Esophagus squamous epithelium (tissue), 5 donors: ENCODE data around the gene JMJD6. TPM values are rescaled to one million over a fixed set of nuclear protein-coding genes. Genes with fewer than 3 reads are reported as not detected.

Source experiments
- DNase-seq: peaks from one replicate; lab custom pipeline; 2025; lab: John Stamatoyannopoulos, UW
- H3K27ac ChIP-seq, 4 donors: fragments of 200-600 bp; sonication (generic); one replicate each; pipeline ENCODE4 v1.5.1; 2016 to 2019; ENCODE audit warnings: mild to moderate bottlenecking in 1 of 4
- H3K27me3 ChIP-seq, 4 donors: fragments of 200-600 bp; sonication (generic); 1 replicate in 3 of 4; 2 replicates in 1 of 4; pipeline versions ENCODE4 v1.5.1 to v1.6.0; 2017 to 2021; ENCODE audit warnings: antibody characterized with exemption in 1 of 4
- H3K36me3 ChIP-seq, 3 donors: fragments of 200-600 bp; sonication (generic); one replicate each; pipeline ENCODE4 v1.5.1; 2016 to 2019
- H3K4me1 ChIP-seq, 3 donors: fragments of 200-600 bp; sonication (generic); one replicate each; pipeline ENCODE4 v1.5.1; 2017 to 2019
- H3K4me3 ChIP-seq, 4 donors: fragments of 200-600 bp; sonication (generic); 1 replicate in 3 of 4; 2 replicates in 1 of 4; pipeline ENCODE4 v1.5.1; 2016 to 2019; ENCODE audit warnings: mild to moderate bottlenecking in 2 of 4, moderate library complexity in 1 of 4
- H3K9me3 ChIP-seq, 3 donors: fragments of 200-600 bp; sonication (generic); one replicate each; pipeline ENCODE4 v1.5.1; 2016 to 2019
- POLR2A ChIP-seq, 4 donors: fragments of 450-650 bp; IDR thresholded peaks; one replicate each; pipeline ENCODE4 v1.6.1; 2017; ENCODE audit warnings: antibody characterized with exemption in 4 of 4, mild to moderate bottlenecking in 4 of 4, moderate library complexity in 3 of 4
- WGBS, 2 donors: methylation state at CpG; one replicate each; pipeline ENCODE4 v1.1.5; 2018; 5-methylcytosine and 5-hydroxymethylcytosine counted together
- intact Hi-C: fragments of 100-400 bp; cut with DNase I; formaldehyde crosslinking; loops from one replicate; pipeline ENCODE4 v1.15.0; 2022
- total RNA-seq, 4 donors: library from RNA; depleted of rRNA; stranded (reverse); fragments of >200 nt; gene quantifications; one replicate each; pipeline ENCODE4 v1.1.0, GENCODE V29; 2016
- TF ChIP-seq, protein P1 (sequence below), 6 experiments: fragments of 450-650 bp in 4 of 6; fragments of 200-600 bp in 2 of 6; sonication (generic) in 2 of 6; IDR thresholded peaks; one replicate each; pipeline ENCODE4 v1.5.1; 2016 to 2019; ENCODE audit warnings: antibody characterized with exemption in 6 of 6, mild to moderate bottlenecking in 4 of 6, moderate library complexity in 4 of 6
- donor health status: DM: yes; HTN: yes; CAD: no.

The JMJD6 gene
- total RNA-seq, result 10 to 100 TPM; 13.0 to 17.2 (median 16.7) TPM

DNA sequence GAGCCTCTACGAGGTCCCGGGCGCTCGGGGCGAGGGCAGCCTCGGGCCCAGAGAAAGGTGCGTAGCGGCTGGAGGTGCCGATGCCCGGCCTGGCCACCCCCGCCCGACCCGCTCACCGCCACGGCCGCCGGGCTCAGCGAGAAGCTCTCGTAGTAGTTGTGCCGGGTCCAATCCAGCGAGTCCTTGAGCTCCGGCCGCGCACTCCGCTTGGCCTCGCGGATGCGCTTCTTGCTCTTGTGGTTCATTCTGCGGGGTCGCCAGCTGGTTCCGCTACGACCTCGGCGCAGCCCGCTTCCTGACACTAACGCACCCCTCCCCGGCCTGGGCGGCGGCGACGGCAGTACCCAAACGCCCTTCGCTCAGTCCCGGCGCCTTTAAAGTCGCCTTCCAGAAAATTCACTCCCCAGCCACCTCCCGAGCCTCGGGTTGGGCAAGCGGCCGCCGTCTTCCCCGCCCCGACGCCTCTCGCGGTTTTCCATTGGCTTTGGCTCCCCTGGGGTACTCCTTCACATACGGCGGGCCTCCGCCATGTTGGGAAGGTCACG, at the start of gene JMJD6:
TSS of gene JMJD6 (minus strand) at position 376 of the 545 bp plus-strand sequence. CDS start at position 245, 131 bp downstream.
- H3K36me3 ChIP-seq, result peaks cover 9 to 60% (median 25%) of the 10 kb centered on the region in 3 donors
- no peaks in the 10 kb centered on the region for H3K9me3 ChIP-seq
- peaks cover 22 to 84% (median 37%) of the 10 kb centered on the region in 3 donors for H3K4me1 ChIP-seq
- TF ChIP-seq, protein P1, sequence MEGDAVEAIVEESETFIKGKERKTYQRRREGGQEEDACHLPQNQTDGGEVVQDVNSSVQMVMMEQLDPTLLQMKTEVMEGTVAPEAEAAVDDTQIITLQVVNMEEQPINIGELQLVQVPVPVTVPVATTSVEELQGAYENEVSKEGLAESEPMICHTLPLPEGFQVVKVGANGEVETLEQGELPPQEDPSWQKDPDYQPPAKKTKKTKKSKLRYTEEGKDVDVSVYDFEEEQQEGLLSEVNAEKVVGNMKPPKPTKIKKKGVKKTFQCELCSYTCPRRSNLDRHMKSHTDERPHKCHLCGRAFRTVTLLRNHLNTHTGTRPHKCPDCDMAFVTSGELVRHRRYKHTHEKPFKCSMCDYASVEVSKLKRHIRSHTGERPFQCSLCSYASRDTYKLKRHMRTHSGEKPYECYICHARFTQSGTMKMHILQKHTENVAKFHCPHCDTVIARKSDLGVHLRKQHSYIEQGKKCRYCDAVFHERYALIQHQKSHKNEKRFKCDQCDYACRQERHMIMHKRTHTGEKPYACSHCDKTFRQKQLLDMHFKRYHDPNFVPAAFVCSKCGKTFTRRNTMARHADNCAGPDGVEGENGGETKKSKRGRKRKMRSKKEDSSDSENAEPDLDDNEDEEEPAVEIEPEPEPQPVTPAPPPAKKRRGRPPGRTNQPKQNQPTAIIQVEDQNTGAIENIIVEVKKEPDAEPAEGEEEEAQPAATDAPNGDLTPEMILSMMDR (IDR thresholded peaks at IDR 0.05), result peak in 1 of 6 experiments; percentile 2
- peak in 3 of 4 donors; percentile 92 to 96 (median 95) for TF ChIP-seq POLR2A (IDR thresholded peaks at IDR 0.05)
- WGBS, 2 donors, result 0% methylated on average over 2 to 10 of the region's 60 CpGs
- peak within 1 kb of the TSS; percentile 74 to 94 (median 92) for H3K4me3 ChIP-seq
- peak within 1 kb of the TSS; percentile 97 to 100 (median 100) for H3K27ac ChIP-seq
- DNase-seq, result peak; percentile 75
- intact Hi-C loops, result no loop called here
- H3K27me3 ChIP-seq, result no peaks in the 10 kb centered on the region

DNA sequence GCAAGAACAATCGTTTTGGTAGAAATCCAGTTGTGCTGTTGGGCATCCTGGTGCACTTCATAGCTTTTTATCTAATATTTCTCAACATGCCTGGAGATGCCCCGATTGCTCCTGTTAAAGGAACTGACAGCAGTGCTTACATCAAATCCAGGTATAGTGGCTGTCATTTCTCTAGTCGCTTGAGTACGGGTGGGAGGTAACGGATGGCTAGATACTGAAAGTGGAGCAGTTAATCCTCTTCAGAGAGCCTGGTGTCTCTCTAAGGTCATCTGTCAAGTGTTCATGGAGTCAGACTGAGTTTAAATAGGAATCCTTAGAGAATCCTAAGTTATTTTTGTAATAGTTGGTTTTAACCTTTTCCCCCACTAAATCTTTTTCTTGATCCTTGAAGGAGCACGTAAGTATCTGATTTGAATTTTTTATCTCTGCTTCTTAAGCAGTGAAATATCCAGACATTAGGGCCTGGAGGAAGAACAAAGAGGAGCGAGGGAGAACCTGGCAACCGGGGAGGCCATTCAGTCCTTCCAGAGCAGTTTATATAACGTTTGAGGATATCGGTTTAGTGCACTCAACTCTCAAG, 48.7 kb upstream of the JMJD6 start:
- H3K9me3 ChIP-seq, result no peaks in the 10 kb centered on the region
- H3K27me3 ChIP-seq, result no peaks in the 10 kb centered on the region
- whole genome bisulfite sequencing, 2 donors, result 47 to 61% methylated on average over 10 of the region's 10 CpGs
- no peak for DNase-seq
- intact Hi-C loops, result no loop called here
- H3K27ac ChIP-seq, result peak overlapping the region in 2 of 4 donors; percentile 13 to 55
- peaks cover 7 to 76% (median 12%) of the 10 kb centered on the region in 3 donors for H3K36me3 ChIP-seq
- H3K4me3 ChIP-seq, result no peak overlapping the region
- peaks cover 0 to 27% (median 8%) of the 10 kb centered on the region in 3 donors for H3K4me1 ChIP-seq
- TF ChIP-seq POLR2A (IDR thresholded peaks at IDR 0.05), result no peak
- TF ChIP-seq, protein P1 (IDR thresholded peaks at IDR 0.05), result no peak

DNA sequence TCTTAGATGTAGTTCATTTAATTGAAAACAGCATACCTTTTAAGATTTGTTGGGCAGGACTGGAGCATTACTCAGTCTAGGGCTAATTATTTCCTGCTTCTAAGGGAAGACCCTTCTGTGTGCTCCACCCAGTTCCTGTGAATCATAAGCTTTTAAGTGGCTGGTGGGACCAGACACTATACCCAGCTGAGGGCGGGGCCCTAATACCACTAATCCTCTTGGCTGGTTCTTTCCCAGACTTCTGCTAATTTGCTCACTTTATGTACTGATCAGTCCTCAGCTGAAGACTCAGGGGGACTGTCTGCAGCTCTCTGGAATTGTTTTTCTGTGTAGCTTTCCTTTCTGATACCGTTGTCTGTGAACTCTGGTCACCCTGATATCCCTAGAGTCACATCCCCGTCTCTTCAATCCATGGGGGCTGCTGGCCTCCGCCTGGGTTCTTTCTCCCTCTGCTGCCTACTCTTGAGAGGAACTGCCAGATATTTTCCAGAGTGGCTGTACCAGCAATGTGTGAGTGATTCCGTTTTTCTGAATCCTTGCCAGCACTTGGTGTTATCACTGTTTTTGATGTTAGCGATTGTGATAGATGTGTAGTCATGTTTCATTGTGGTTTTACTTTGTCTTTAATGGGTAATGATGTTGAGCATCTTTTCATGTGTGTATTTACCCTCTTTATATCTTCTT, 46.6 kb upstream of the JMJD6 start:
- Histone ChIP-seq H3K27me3 (no peaks in the 10 kb centered on the region), H3K36me3 (peaks cover 8 to 79% (median 10%) of the 10 kb centered on the region in 3 donors), H3K4me1 (peaks cover 0 to 27% (median 8%) of the 10 kb centered on the region in 3 donors), H3K27ac (peak overlapping the region; percentile 61 to 84 (median 73)), H3K4me3 (peak overlapping the region in 1 of 4 donors; percentile 34), H3K9me3 (no peaks in the 10 kb centered on the region)
- TF ChIP-seq, protein P1 (IDR thresholded peaks at IDR 0.05), result no peak
- no peak for TF ChIP-seq POLR2A (IDR thresholded peaks at IDR 0.05)
- DNase-seq, result no peak
- 16 to 31% methylated on average over 6 of the region's 6 CpGs for WGBS, 2 donors
- intact Hi-C loops, result no loop called here

DNA sequence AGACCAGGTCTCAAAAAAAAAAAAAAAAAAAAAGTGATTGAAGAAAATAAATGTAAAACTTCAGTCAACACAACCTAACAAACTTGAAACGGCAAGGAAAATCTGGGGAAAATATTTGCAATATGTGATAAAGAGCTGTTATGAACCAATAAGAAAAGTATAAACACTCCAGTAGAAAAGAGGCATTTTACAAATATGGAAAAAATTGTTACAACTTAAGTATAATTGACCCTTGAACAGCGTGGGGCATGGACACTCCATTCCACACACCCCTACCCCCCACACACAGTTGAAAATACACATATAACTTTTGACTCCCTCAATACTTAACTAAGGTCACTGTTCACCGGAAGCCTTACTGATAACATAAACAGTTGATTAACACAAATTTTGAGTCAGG, 32.2 kb upstream of the JMJD6 start:
- DNase-seq, result no peak
- no peaks in the 10 kb centered on the region for H3K9me3 ChIP-seq
- intact Hi-C loops, result no loop called here
- H3K27ac ChIP-seq, result no peak overlapping the region
- peaks cover 0 to 66% (median 6%) of the 10 kb centered on the region in 3 donors for H3K36me3 ChIP-seq
- H3K4me3 ChIP-seq, result no peak overlapping the region
- H3K4me1 ChIP-seq, result peaks cover 0 to 12% (median 6%) of the 10 kb centered on the region in 3 donors
- WGBS, 2 donors, result 95 to 97% methylated on average over 3 of the region's 3 CpGs
- TF ChIP-seq, protein P1 (IDR thresholded peaks at IDR 0.05), result no peak
- no peak for TF ChIP-seq POLR2A (IDR thresholded peaks at IDR 0.05)
- H3K27me3 ChIP-seq, result no peaks in the 10 kb centered on the region

DNA sequence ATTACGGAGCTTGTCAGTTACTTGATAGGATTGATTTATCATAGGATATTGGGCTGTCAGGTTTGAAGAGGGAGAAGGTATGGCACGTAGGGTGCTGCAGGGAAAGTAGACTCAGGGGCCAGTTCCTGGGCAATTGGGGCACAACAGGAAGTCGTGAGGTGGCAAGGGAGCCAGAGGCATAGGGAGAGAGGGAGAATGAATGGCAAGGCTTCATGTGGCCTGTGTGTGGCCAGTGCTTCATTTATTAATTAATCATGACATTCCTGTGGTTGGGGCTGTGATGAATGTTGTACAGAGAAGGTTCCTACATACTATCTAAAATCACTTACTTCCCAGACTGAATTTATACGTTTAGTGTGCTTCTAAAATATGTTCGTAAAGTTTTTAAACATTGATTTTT, 30.9 kb upstream of the JMJD6 start:
- H3K4me1 ChIP-seq, result peaks cover 0 to 25% (median 6%) of the 10 kb centered on the region in 3 donors
- no peak for DNase-seq
- H3K27me3 ChIP-seq, result no peaks in the 10 kb centered on the region
- H3K36me3 ChIP-seq, result peaks cover 0 to 66% (median 6%) of the 10 kb centered on the region in 3 donors
- no peak overlapping the region for H3K4me3 ChIP-seq
- 91 to 96% methylated on average over 5 of the region's 5 CpGs for WGBS, 2 donors
- no peaks in the 10 kb centered on the region for H3K9me3 ChIP-seq
- intact Hi-C loops, result no loop called here
- TF ChIP-seq, protein P1 (IDR thresholded peaks at IDR 0.05), result no peak
- no peak for TF ChIP-seq POLR2A (IDR thresholded peaks at IDR 0.05)
- no peak overlapping the region for H3K27ac ChIP-seq
